ENCODE measurements around the gene PHYHD1. TPM values are rescaled to one million over a fixed set of nuclear protein-coding genes. Genes with fewer than 3 reads are reported as not detected.

PHYHD1 gene
- total and polyA plus RNA-seq, 4 donors: 21.4 to 86.3 (median 46.0) TPM

- TF ChIP-seq, protein P1, sequence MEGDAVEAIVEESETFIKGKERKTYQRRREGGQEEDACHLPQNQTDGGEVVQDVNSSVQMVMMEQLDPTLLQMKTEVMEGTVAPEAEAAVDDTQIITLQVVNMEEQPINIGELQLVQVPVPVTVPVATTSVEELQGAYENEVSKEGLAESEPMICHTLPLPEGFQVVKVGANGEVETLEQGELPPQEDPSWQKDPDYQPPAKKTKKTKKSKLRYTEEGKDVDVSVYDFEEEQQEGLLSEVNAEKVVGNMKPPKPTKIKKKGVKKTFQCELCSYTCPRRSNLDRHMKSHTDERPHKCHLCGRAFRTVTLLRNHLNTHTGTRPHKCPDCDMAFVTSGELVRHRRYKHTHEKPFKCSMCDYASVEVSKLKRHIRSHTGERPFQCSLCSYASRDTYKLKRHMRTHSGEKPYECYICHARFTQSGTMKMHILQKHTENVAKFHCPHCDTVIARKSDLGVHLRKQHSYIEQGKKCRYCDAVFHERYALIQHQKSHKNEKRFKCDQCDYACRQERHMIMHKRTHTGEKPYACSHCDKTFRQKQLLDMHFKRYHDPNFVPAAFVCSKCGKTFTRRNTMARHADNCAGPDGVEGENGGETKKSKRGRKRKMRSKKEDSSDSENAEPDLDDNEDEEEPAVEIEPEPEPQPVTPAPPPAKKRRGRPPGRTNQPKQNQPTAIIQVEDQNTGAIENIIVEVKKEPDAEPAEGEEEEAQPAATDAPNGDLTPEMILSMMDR (IDR thresholded peaks at IDR 0.05; ENCODE audit: control extremely low read depth, extremely low read depth): no peak
- no peaks in the 10 kb centered on the region for H3K9me3 ChIP-seq (ENCODE audit: control insufficient read depth in 4 of 4, insufficient read depth in 3 of 4, low read length in 3 of 4)
- peaks cover 5 to 48% (median 23%) of the 10 kb centered on the region in 4 donors for H3K36me3 ChIP-seq (ENCODE audit: control insufficient read depth in 4 of 4, insufficient read depth in 4 of 4, low read length in 4 of 4)
- no peaks in the 10 kb centered on the region for H3K27me3 ChIP-seq (ENCODE audit: control insufficient read depth in 3 of 3, insufficient read depth in 3 of 3, low read length in 2 of 3)
- DNase-seq: peak in 1 of 3 donors; percentile 57
- H3K27ac ChIP-seq (ENCODE audit: low read depth in 1 of 2, low read length in 1 of 2): peak overlapping the region; percentile 22 to 48
- ATAC-seq (ENCODE audit: insufficient read depth, low FRiP score): no peak
- no peak overlapping the region for H3K9ac ChIP-seq (ENCODE audit: insufficient read depth in 1 of 2, low read length in 2 of 2)
- no peak overlapping the region for H3K4me3 ChIP-seq
- peaks cover 8 to 38% (median 12%) of the 10 kb centered on the region in 5 donors for H3K4me1 ChIP-seq (ENCODE audit: control insufficient read depth in 5 of 5, insufficient read depth in 5 of 5, low read length in 5 of 5)
- WGBS, 2 donors: 51 to 53% methylated on average over 9 of the region's 9 CpGs
Observed at GRCh38 chr9:128887914-128888350, 32.9 kb upstream of the PHYHD1 start.

DNA sequence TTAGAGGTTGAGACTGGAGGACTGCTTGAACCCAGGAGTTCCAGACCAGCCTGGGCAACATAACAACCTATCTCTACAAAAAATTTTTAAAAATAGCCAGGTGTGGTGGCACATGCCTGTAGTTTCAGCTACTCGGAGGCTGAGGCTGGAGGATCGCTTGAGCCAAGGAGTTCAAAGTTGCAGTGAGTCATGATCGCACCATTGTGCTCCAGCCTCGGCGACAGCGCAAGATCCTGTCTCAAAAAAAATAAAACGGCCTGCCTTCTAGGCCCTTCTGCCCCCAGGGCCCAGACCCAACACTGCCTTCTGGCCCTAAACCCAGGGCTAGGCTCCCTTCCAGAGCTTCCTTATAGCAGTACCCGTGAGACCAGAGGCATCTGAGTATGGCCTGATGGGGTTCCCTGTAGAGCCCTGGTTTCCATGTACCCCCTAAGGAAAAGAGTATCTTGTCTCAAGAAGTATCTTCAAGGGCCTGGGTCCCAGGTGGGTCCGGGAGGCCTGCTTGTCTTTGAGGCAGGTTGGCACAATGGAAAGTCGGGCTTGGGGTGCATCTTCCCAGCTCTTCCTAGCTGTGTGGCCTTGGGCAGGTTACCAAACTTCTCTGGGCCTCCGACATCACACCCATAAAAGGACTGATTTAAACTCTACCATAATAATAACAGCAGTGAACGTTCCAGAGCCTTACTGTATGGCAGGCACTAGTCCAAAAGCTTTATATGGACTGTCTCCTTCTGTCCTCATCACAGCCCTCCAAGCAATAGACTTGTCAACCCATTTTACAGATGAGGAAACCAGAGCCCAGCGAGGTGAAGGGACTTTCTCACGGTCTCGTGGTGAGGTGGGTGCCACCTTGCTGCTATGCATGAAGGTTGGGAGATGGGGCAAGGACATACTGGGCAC lies 29.2 kb upstream of the PHYHD1 start:
- no peak overlapping the region for H3K9ac ChIP-seq (ENCODE audit: insufficient read depth in 1 of 2, low read length in 2 of 2)
- 83 to 91% methylated on average over 15 of the region's 15 CpGs for WGBS, 2 donors

DNA sequence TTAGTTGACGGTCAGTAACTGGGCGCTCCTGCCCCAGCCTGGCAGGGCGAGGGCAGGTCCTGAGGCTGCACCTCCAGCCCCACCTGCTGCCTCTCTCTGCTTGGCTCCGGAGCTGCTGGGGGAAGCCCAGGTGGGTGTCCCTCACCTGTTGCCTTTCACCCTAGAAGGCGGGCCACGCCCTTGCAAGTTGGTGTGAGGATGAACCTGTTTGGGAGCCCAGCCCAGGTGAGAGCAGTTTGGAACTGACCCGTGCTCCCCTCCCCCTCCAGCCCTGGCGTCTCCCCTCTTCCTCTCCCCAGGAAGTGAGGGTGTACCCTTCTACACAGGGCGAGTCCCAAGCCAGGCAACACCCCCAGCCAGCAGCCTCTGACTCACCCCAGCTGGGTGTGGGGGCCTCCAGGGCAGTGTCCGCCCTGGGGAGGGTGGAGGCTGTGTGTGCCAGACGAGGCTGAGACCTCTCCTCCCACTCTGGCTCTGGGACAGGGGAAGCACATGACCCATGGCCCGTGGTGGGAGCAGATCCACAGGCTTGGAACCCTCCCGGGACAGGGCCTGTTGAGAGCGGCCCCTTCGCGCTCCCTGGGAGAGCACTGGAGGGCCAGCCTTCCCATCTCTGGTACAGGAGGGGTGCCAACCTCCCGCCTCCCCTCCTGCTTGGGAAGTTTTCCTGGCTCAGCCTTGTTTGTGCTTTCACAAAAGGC lies 28.4 kb upstream of the PHYHD1 start:
- TF ChIP-seq, protein P1 (IDR thresholded peaks at IDR 0.05; ENCODE audit: control extremely low read depth, extremely low read depth): no peak
- Histone ChIP-seq H3K9ac (ENCODE audit: insufficient read depth in 1 of 2, low read length in 2 of 2) (no peak overlapping the region), H3K27me3 (ENCODE audit: control insufficient read depth in 3 of 3, insufficient read depth in 3 of 3, low read length in 2 of 3) (no peaks in the 10 kb centered on the region), H3K4me1 (ENCODE audit: control insufficient read depth in 5 of 5, insufficient read depth in 5 of 5, low read length in 5 of 5) (peaks cover 0 to 24% (median 7%) of the 10 kb centered on the region in 5 donors), H3K9me3 (ENCODE audit: control insufficient read depth in 4 of 4, insufficient read depth in 3 of 4, low read length in 3 of 4) (no peaks in the 10 kb centered on the region), H3K27ac (ENCODE audit: low read depth in 1 of 2, low read length in 1 of 2) (peak overlapping the region; percentile 70 to 83), H3K36me3 (ENCODE audit: control insufficient read depth in 4 of 4, insufficient read depth in 4 of 4, low read length in 4 of 4) (peaks cover 0 to 42% (median 22%) of the 10 kb centered on the region in 4 donors), H3K4me3 (no peak overlapping the region)
- ATAC-seq (ENCODE audit: insufficient read depth, low FRiP score) (peak; percentile 74), DNase-seq (peak; percentile 49 to 79 (median 63))
- WGBS, 2 donors: 59 to 65% methylated on average over 16 to 17 of the region's 17 CpGs

More for the DNA sequence above, 29.2 kb upstream of the PHYHD1 start:
- no peak overlapping the region for H3K4me3 ChIP-seq
- no peaks in the 10 kb centered on the region for H3K9me3 ChIP-seq (ENCODE audit: control insufficient read depth in 4 of 4, insufficient read depth in 3 of 4, low read length in 3 of 4)
- H3K4me1 ChIP-seq (ENCODE audit: control insufficient read depth in 5 of 5, insufficient read depth in 5 of 5, low read length in 5 of 5): peaks cover 0 to 24% (median 7%) of the 10 kb centered on the region in 5 donors
- H3K36me3 ChIP-seq (ENCODE audit: control insufficient read depth in 4 of 4, insufficient read depth in 4 of 4, low read length in 4 of 4): peaks cover 0 to 44% (median 22%) of the 10 kb centered on the region in 4 donors
- TF ChIP-seq, protein P1 (IDR thresholded peaks at IDR 0.05; ENCODE audit: control extremely low read depth, extremely low read depth): no peak
- H3K27ac ChIP-seq (ENCODE audit: low read depth in 1 of 2, low read length in 1 of 2): peak overlapping the region; percentile 57 to 83
- DNase-seq: no peak
- no peaks in the 10 kb centered on the region for H3K27me3 ChIP-seq (ENCODE audit: control insufficient read depth in 3 of 3, insufficient read depth in 3 of 3, low read length in 2 of 3)
- no peak for ATAC-seq (ENCODE audit: insufficient read depth, low FRiP score)
